ENCODE results near the gene MCTP2. TPM values are rescaled to one million over a fixed set of nuclear protein-coding genes. Genes with fewer than 3 reads are reported as not detected.

Gene MCTP2
- total RNA-seq, 1 experiment from 2014 or later: 0.15 TPM

GRCh38 chr15:94367726-94368535 lies 136.6 kb downstream of the MCTP2 start:
- TF ChIP-seq SIN3A (IDR thresholded peaks at IDR 0.05; ENCODE audit: borderline replicate concordance, insufficient read depth, low read depth, low read length) (no peak), CTCF (IDR thresholded peaks at IDR 0.05) (no peak), TCF7L2 (IDR thresholded peaks at IDR 0.05; ENCODE audit: low read depth, low read length) (no peak), REST (IDR thresholded peaks at IDR 0.05; ENCODE audit: insufficient read depth in 1 of 2, low read depth in 2 of 2, low read length in 1 of 2) (no peak), POLR2AphosphoS5 (IDR thresholded peaks at IDR 0.05; ENCODE audit: low read depth, low read length) (no peak)
- no peak for ATAC-seq
- in situ Hi-C loops (cut with HindIII; ENCODE audit: low pct_unique_long_range_greater_than_20kb, low sequenced_read_pairs): no loop called here
- no peak for DNase-seq (ENCODE audit: low read depth, low spot score)
- intact Hi-C loops (cut with micrococcal nuclease; ENCODE audit: unreplicated experiment): no loop called here
- Histone ChIP-seq H3K4me1 (ENCODE audit: control insufficient read depth, insufficient read depth, low read length) (no peaks in the 10 kb centered on the region), H3K36me3 (ENCODE audit: control insufficient read depth, insufficient read depth, low read length) (no peaks in the 10 kb centered on the region), H3K4me3 (ENCODE audit: low read depth in 2 of 2, low read length in 2 of 2) (no peak overlapping the region), H3K27me3 (ENCODE audit: control insufficient read depth, insufficient read depth, low read length) (no peaks in the 10 kb centered on the region), H3K27ac (ENCODE audit: low read length) (no peak overlapping the region), H3K9me3 (ENCODE audit: control insufficient read depth, insufficient read depth, low read depth, low read length) (no peaks in the 10 kb centered on the region)
- POLR2A ChIA-PET: interaction anchor here (0.6 kb wide), 1 partner anchor 194 kb away, joined by 3 read pairs; no protein-coding TSS in a partner anchor
- CTCF ChIA-PET: no interaction called here
- BruUV-seq (replicated peaks): no TSS peak

- H3K4me3 ChIP-seq (ENCODE audit: low read depth in 2 of 2, low read length in 2 of 2): no peak overlapping the region
- ChIA-PET CTCF (no interaction called here), POLR2A (no interaction called here)
- no peaks in the 10 kb centered on the region for H3K4me1 ChIP-seq (ENCODE audit: control insufficient read depth, insufficient read depth, low read length)
- in situ Hi-C loops (cut with HindIII; ENCODE audit: low pct_unique_long_range_greater_than_20kb, low sequenced_read_pairs): no loop called here
- TF ChIP-seq POLR2AphosphoS5 (IDR thresholded peaks at IDR 0.05; ENCODE audit: low read depth, low read length): no peak
- no peak for TF ChIP-seq SIN3A (IDR thresholded peaks at IDR 0.05; ENCODE audit: borderline replicate concordance, insufficient read depth, low read depth, low read length)
- TF ChIP-seq TCF7L2 (IDR thresholded peaks at IDR 0.05; ENCODE audit: low read depth, low read length): no peak
- TF ChIP-seq REST (IDR thresholded peaks at IDR 0.05; ENCODE audit: insufficient read depth in 1 of 2, low read depth in 2 of 2, low read length in 1 of 2): no peak
- no peak overlapping the region for H3K27ac ChIP-seq (ENCODE audit: low read length)
- intact Hi-C loops (cut with micrococcal nuclease; ENCODE audit: unreplicated experiment): no loop called here
- no TSS peak for BruUV-seq (replicated peaks)
- ATAC-seq (no peak), DNase-seq (ENCODE audit: low read depth, low spot score) (no peak)
- no peaks in the 10 kb centered on the region for H3K9me3 ChIP-seq (ENCODE audit: control insufficient read depth, insufficient read depth, low read depth, low read length)
- H3K36me3 ChIP-seq (ENCODE audit: control insufficient read depth, insufficient read depth, low read length): no peaks in the 10 kb centered on the region
- no peaks in the 10 kb centered on the region for H3K27me3 ChIP-seq (ENCODE audit: control insufficient read depth, insufficient read depth, low read length)
Measured at GRCh38 chr15:94370206-94370935, 139.0 kb downstream of the MCTP2 start.

All from Panc1 (cell line).